Measurements from ENCODE around the gene FSTL5.
"Not testable (repeated sequence)": the region's sequence is repeated elsewhere in the genome, so short reads cannot be mapped to it uniquely, and the experiment has no call there.

Gene FSTL5

DNA sequence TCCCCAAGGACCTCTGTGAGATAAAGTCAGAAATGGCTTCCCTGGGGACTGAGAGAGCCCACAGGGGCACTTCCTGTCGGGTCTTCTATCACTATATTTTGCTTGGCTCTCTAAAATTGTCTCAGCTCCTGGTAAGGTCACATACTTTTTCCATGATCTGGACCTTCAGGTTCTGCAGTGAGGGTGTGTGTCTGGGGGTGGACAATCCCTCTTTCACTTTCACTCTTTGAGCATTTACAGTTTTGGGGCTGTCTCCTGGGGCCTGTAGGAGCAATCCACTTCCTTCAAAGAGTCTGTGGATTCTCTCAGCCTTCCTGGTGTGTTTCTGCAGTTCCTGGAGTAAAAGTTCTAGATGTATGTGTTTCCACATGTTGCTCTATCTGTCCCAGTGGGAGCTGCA lies 335.7 kb downstream of the FSTL5 start:
- DNase-seq: no peak

DNA sequence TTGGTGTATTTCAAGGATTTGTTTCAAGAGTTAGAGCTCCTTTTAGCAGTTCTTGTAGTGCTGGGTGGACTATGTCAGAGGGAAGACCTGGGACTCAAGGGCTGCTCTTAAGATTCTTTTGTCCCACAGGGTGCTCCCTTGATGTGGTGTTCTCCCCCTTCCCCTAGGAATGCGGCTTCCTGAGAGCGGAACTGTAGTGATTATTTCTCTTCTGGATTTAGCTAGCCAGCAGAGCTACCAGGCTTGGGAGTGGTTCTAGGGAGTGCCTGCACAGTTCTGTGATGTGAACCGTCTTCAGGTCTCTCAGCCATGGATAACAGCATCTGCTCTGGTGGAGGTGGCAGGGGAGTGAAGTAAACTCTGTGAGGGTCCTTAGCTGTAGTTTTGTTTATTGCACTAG lies 336.8 kb downstream of the FSTL5 start:
- DNase-seq: no peak

DNA sequence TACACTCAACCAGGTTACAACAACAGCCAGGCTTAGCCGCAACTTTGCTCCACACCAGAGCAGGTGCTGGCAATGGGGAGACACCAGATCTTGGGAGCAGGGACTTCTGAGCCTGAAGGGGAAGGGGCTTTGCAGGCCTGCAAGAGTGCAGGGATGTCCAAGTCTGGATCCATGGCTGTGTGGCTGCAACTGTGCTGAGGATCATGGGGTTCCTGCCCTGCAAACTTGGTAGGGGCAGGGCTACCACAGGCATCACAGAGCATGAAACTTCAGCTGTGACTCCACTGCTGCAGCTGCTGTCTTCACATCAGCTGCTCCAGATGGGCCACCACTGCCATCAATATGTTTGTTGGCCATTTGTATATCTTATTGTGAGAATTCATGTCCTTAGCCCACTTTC lies 340.4 kb downstream of the FSTL5 start:
- no peak for DNase-seq

DNA sequence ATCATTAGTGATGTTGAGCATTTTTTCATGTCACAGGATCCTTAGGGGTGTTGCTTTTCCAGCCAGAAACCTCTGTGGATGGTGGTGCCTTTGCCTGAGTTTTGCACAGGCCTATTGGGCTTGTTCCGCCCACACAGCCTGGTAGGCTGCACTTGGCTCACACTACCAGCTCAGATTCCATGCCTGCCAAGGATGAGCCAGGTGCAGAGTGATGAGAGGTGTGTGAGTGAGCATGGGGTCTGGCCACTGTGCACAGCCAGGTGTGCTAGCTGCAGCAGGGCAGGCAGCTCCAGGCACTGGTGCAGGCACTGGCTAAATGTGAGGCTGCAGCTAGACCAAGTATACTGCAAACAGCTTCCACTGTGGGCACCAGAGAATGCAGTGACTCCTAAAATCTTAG lies 341.6 kb downstream of the FSTL5 start:
- no peak for DNase-seq

DNA sequence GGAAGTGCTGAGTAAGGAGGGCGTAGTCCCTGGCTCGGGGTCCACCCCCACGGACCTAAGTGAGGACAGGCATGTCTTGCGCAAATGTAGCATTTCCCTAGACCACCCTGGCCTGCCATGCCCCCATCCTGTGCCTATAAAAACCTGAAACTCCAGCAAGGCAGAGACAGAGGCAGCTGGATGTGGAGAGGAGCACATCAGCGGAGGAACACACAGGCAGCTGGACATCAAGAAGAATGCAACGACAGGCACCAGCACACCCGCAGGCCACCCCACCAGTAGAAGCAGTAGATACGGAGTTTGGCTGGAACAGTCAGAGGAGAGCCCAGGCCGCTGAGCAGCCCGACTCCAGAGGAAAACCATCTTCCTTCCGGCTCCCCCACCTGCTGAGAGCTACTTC lies 345.9 kb downstream of the FSTL5 start:
- no peak for DNase-seq

DNA sequence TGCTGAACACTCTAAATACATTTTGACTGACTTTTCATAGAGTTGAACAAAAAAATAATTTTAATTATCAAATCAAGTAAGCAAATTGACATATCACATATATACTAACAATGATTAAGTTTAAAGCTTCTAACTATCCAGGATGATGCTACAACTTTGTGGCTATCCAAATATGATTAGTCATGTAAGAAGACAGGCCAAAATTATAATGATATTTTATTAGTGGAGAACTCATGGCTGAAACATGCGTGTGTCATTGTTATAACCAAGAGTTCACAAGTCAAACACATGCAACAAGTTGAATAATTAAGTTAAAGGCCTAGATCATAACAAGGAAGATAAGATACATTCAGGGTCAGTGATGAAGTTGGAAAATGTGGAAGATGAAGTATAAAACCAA lies 346.8 kb downstream of the FSTL5 start:
- DNase-seq: no peak

DNA sequence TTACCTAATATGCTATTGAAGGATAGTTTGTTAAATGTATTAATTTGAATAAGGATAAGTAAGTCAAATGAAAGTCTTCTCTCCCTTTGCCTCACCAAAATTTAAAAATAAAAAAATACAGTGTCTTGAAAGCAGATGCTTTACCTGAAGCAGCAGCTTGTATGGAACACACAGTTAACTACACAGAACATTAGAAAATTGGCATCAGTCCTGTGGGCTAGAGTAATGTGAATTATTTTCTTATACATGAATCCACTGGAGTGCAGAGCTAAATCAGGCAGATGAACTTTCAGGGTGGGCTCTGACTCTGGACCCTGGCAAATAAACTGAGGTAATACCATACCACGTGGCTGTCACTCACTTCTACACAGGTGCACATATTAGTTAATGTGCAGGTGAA lies 348.0 kb downstream of the FSTL5 start:
- DNase-seq: no peak

DNA sequence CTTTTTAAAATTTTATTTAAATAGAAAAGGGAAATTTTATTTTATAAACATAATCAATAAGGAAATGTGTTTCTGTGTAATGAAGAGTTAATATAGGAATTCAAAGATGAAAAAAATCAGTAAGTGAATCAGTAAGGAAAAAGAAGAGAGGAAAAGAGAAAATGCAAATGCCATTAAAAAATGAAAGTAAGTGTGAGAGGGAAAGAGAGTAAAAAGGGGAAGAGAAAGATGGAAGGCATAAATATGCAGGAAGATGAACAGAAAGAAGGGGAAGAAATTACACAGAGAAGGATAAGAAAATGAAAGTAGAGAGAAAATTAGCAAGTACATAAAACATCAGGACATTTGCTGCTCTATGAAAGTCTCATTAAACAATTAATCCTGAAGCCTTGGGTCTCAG lies 349.9 kb downstream of the FSTL5 start:
- no peak for DNase-seq

DNA sequence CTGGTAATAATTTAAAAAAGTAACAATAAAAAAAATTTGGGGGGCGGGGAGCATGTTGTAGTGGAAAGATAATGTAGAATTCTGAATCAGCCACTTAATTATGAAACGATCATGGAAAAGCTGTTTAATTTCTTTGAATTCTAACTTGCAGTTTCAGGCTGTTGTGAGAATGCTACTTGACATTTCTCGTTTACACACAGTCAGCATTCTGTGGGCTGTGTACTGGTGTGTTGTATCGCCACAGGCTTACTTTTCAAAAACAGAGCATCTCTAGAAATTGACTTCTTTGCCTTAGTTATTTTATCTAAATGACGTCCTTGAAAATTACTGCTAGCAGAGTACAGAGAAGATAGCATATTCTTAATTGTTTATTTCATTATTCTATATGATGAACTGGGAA lies 350.4 kb downstream of the FSTL5 start:
- DNase-seq: no peak

DNA sequence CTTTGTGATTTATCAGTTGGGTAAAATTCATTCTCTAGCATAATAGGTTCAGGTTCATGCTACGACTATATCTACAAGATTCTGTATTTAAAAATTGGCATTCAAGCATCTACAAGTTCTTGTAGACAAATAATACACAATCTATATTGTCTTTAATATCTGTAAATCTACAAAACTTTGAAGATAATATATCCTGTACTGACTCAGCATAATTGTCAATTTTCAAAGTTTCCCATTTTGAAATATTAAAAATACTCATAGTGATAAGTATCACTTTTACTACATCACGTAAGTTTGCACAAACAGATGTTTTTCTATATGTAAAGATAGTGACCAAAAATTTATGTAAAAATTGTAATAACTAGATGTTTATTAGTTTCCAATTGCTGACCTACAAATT lies 360.6 kb downstream of the FSTL5 start:
- DNase-seq: no peak

DNA sequence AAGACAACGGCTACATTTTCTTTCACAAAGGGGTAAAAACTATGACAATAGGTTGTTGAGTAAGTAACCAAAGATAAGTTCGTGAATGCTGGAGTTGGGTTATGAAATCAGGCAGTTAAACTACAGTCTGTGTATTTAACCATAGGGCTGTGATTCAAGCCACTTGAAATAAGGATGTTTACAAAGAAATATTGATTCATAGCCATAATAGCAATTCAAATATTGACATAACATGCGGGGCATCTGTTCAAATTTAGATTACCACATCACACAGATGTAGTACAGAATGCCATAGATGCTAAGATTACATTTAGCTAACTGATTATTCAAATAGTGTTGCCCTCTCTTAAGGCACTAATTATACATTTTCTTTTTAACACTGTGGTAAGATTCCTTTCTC lies 364.1 kb downstream of the FSTL5 start:
- DNase-seq: no peak

DNA sequence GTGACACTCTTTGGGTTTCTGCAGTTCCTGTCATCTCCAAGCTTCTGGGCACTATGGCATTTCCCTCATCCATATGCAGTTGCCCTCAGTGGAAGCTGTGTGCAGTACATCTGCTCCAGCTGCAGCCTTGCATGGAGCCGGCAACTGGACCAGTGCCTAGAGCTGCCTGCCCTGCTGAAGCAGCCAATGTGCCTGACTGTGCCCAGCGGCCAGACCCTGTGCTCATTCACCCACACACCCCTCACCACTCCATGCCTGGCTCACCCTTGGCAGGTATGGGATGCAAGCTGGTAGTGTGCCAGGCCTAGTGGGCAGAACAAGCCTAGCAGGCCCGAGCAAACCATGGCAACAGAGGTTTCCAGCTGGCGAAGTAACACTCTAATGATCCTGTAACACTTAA lies 370.8 kb downstream of the FSTL5 start:
- no peak for DNase-seq

DNA sequence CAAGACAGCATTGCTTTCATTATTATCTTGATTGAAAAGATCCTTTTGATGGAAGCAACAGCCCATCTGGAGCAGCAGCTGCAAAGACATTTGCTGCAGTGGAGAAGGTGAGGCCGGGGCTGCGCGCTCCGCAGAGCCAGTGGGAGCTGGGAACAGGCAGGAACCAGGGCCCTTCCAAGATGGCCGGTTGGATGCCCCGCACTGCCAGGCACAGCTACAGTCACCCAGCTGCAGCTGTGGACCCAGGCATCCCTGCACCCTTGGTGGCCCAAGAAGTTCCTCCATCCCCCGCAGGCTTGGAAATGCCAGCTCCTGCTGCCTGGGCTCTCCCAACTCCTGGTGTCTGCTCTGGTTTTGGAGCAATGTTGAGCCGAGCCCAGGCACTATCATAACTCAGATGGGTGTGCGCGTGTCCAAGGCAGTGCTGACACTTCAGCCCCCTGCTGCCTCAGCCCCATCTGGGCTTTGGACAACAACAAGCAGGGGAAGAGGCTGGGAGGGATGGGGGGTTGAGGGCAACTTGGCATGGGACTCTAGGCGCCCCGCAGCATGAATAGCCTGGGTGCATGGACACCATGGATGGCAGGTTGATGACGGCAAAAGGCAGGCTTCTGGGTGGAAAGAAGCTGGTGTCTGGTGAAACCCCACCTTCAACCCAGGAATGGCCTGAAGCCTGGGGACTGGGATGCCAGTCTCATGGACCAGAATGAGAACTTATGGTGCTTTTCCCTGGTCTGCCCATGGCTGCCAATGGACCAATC lies 371.8 kb downstream of the FSTL5 start:
- no peak for DNase-seq

DNA sequence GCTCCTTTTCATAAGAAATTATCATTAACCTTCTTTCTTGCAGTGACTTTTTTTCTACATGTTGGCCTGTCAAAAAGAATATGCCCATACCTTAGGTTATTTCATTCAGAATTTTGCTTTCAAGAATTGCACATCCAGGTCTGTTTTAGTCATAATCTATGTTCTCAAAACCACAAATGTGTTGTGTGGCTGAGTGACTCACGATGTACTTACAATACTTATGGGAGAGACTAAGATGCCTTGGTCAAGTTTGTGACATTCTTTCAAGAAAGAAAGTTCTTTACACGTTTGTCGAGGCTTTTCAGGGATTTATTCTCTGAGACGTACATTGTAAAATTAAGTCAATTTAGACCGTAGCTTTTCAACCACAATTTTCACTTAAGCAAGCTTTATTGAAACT lies 396.7 kb downstream of the FSTL5 start:
- no peak for DNase-seq

DNA sequence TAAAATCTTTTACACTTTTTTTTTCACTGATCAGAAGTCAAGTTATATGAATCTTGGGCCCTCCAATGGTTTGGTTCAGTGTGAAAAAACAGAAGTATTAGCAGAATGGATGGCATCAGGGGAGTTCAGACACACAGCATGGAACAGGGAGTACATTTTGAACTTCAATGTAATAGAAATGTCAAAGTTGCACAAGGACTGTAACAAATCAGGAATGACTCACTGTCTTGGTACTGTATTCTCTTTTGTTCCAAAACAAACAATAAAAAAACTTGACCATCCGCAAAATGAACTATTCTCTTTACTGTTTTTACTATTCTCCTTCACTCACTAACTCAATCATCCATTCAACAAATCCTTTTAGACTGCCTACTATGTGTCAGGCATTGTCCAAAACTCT lies 401.0 kb downstream of the FSTL5 start:
- no peak for DNase-seq

DNA sequence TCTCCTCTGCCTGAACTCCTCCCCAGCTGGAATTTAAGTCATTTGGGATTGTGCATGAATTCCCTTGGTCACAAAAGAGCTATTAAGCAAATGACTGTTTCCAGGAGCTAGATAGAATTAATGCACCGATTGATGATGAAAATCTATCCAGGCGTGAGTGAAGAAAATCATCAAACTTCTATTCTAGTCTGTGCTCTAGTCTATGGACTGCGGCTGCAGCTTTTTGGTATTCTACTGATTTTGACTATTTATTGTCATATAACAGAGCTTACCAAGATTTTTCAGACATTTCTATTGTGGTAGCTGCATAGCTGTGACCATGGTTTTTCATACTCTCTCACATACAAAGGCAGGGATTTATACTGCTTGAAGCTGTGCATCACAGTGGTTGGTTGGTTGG lies 403.8 kb downstream of the FSTL5 start:
- DNase-seq: no peak

DNA sequence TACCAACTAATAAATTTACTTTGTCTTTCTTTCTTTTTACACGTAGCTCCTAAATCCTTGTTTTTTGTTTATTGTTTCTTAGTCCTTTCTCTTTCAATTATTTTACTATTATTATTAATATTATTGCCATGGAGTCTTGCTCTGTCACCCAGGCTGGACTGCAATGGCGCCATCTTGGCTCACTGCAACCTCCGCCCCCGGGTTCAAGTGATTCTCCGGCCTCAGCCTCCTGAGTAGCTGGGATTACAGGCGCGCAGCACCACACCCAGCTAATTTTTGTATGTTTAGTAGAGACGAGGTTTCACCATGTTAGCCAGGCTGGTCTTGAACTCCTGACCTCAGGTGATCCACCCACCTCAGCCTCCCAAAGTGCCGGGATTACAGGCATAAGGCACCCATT lies 405.4 kb downstream of the FSTL5 start:
- not testable (repeated sequence) for DNase-seq

DNA sequence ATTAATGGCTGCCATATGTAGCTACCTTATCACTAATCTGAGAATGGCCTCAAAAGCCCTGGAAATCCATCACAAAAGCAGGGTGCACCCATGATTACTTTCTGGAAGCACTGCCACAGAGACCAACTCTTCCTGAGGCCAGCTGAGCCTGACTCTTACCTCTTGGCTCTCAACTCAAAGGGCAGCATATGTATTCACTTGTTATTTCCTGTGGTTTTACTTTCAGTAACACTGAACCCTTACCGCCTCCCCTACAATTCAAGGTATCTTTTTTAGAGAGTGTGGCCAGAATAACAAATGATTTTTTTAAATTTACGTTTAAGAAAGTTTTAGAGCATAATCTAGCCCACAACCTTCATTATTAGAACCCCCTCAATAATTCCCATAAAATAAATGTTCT lies 434.9 kb downstream of the FSTL5 start:
- DNase-seq: no peak

DNA sequence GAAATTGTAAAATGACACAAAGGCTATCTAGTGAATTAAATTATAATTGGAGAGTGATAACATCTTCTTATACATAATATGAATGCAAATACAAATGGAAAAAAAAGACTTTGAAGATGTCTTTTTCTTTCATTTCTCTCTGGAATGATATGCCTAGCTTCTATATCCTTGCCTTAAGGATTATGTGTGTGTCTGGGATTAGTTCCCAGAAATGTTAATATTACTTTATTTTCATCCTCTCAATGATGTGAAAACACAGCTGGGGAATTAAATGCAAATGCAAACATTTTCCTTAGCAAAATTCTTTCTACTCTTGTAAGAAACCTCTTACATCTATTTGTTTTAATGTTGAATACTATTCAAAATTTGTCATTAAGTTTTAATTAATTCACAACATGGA lies 441.9 kb downstream of the FSTL5 start:
- no peak for DNase-seq

DNA sequence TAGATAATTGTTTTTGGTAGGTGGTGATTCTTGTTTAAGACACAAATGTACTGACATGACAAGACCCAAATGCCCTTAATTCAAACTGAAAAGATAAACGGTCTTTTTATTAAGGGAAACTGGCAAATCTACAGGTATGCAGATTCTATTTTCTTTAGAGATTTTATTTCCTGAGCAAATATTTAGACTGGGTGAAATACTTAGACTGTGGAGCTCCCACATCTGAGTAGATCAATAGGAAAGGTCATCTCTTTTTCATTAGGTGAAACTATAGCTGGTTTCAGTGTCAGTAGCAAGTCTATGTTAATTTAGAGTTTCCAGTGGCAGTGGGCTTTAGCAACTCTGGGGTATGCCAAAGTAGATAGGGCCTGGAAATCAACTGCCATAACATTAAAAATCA lies 446.7 kb downstream of the FSTL5 start:
- no peak for DNase-seq

DNA sequence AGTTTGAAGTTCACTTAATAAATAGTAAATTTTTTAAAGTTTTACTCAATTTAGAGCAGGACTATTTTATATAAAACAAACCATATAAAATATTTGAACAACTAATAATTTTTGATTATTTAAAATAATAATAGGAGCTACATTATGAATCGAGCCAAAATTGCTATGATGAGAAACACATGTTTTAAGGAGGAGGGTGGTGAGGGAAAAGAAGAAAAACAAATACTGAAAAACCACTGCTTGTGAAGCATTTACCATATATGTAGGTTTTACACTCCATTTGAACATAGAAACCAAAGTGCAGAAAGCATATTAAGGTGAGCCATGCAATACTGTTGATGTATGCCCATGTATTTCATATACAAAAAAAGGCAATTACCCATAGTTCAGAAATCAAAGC lies 448.9 kb downstream of the FSTL5 start:
- no peak for DNase-seq

DNA sequence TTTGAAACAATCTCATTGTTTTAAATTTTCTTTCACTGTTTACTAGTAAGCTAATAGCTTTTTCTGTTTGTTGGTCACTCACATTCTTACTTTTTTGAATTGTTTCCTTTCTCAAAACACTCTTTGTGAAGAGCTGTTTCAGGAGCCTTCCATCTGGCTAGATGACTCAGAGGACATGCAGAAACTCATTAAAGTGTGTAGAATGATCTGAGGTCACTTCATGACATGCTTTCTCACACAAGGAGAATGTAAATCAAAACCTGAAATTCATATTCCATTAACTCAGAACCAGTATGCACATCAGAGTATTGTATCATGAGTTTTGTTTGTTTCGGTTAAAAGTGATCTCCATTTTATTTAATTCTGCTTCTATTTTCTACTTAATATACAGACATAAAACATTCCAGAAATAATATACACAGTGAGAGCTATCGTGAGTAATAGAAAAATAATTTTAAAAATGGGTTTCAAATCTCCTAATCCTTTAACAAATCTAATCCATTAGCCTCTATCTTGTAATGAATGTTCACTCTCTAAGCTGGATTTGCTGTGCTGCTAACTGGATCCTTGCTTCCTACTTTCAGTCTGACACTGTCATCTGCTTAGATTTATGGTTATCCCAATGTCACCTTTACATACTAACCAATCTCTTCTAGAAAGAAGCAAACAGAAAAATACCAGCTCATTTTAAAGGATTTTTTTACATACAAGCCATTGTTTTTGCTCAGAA lies 449.6 kb downstream of the FSTL5 start:
- no peak for DNase-seq

DNA sequence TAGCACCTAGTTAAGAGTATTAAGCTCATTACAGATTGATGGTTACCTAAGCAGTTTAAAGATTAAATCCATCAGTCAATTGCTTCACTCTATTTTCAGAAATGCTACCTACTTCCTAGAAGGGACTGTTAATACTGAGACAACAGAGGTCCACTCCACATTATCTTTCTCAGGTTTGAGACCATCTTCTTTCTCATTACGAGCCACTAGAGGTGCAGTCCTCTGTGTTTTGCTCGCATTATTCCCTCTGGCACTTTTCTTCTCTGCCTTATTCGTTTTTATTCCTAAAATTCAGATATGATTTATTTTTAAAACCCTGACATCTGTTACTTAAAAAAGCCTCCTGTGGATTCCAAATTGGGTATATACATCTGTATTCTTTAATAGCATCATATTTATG lies 459.1 kb downstream of the FSTL5 start:
- DNase-seq: no peak

DNA sequence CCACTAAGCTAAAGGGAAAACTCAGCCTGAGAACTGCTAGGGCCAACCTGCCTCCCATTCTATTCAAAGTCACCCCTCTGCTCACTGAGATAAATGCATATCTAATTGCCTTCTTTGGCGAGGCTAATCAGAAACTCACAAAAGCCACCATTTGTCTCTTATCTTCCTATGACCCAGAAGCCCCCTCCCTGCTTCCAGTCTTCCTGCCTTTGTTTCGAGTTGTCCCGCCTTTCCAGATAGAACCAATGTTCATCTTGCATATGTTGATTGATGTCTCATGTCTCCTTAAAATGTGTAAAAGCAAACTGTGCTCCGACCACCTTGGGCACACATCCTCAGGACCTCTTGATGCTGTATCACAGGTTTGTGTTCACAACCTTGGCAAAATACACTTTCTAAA lies 459.8 kb downstream of the FSTL5 start:
- DNase-seq: no peak

DNA sequence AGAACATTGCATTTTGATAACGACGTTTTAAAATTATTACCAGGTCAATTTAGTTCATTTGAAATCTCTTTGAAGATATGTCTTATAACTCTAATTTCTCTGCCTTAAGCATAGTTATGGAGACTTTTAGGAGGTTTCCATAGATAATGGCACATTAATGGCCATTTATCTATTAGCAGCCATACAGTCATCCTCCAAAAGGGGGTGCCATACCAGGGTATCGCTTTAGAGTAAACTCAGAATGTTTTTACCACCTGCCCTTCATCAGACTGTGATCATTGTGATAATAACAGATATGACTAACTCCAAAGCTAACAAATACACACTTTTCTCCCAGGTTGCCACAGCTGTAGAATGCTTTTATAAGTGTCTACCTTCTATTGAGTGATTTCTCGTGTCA lies 461.5 kb downstream of the FSTL5 start:
- no peak for DNase-seq

Measured in activated naive CD4-positive, alpha-beta T cell treated with Interleukin-2 at 50 U/mL for 16 hours (primary cell).